IPS-NIHi7 (cell line): ENCODE data around the gene HOXA4.
A peak's percentile ranks its signal among the peaks of the same experiment; 100 is the strongest.

ENCODE experiments used
- DNase-seq: peaks from one replicate; pipeline ENCODE4 v3.0.0; 2012; ENCODE audit warnings: mixed read lengths; ENCODE audit errors: extremely low spot score

The HOXA4 gene

GRCh38 chr7:27169658-27170425 lies 39.3 kb upstream of the HOXA4 start:
- DNase-seq: no peak

GRCh38 chr7:27168265-27168947 lies 37.8 kb upstream of the HOXA4 start:
- no peak for DNase-seq

GRCh38 chr7:27167916-27168264 lies 37.3 kb upstream of the HOXA4 start:
- DNase-seq: no peak

- no peak for DNase-seq
Measured at GRCh38 chr7:27166531-27167505, 36.3 kb upstream of the HOXA4 start.

- no peak for DNase-seq
Measured at GRCh38 chr7:27165996-27166530, 35.5 kb upstream of the HOXA4 start.

- DNase-seq: no peak
Measured at GRCh38 chr7:27165089-27165995, 34.8 kb upstream of the HOXA4 start, which contains the start of gene HOXA9. TSS of gene HOXA9 (minus strand) at chr7:27165537. CDS start at chr7:27165457, 80 bp downstream.

GRCh38 chr7:27164367-27165088 lies 34.0 kb upstream of the HOXA4 start:
- no peak for DNase-seq

- DNase-seq: no peak
Measured at GRCh38 chr7:27164045-27164366, 33.4 kb upstream of the HOXA4 start.

- no peak for DNase-seq
Measured at GRCh38 chr7:27163288-27164044, 32.9 kb upstream of the HOXA4 start.

- DNase-seq: no peak
Measured at GRCh38 chr7:27162561-27163287, 32.2 kb upstream of the HOXA4 start.

- DNase-seq: no peak
Measured at GRCh38 chr7:27161721-27162560, 31.4 kb upstream of the HOXA4 start.

- no peak for DNase-seq
Measured at GRCh38 chr7:27161214-27161720, 30.7 kb upstream of the HOXA4 start.

- DNase-seq: peak; percentile 74
Measured at GRCh38 chr7:27160546-27161213, 30.1 kb upstream of the HOXA4 start.

- no peak for DNase-seq
Measured at GRCh38 chr7:27160145-27160545, 29.6 kb upstream of the HOXA4 start.

GRCh38 chr7:27159266-27160144 lies 28.9 kb upstream of the HOXA4 start:
- no peak for DNase-seq
